PC-9 (cell line): ENCODE data around the gene CNN2. TPM values are rescaled to one million over a fixed set of nuclear protein-coding genes. Genes with fewer than 3 reads are reported as not detected.

Experiments
- BruUV-seq: library from RNA; stranded (reverse); fragments of 400-500 nt; replicated peaks from 2 replicates; lab custom pipeline; 2021; lab: Mats Ljungman, UMichigan
- CTCF ChIA-PET: fragments of 300-600 bp; sonication (Branson Sonifier 250); formaldehyde crosslinking; loops from one replicate; lab custom pipeline; 2022; ENCODE audit warnings: antibody characterized with exemption; lab: Charles Lee
- POLR2A ChIA-PET: fragments of 300-600 bp; sonication (Branson Sonifier 250); formaldehyde crosslinking; loops from one replicate; lab custom pipeline; 2022; ENCODE audit warnings: antibody characterized with exemption; ENCODE audit not compliant: unreplicated experiment; lab: Charles Lee
- DNase-seq, 2 experiments: peaks; one replicate each; pipeline versions ENCODE4 v3.0.0 to v3.0.0-alpha.2; 2015 to 2022; ENCODE audit warnings: mixed read lengths in 1 of 2
- H2AFZ ChIP-seq: fragments of 200-600 bp; sonication (generic); 2 replicates; pipeline ENCODE4 v1.8.1; 2017; ENCODE audit warnings: antibody characterized with exemption
- H3F3A ChIP-seq: fragments of 200-600 bp; sonication (generic); 2 replicates; pipeline ENCODE4 v1.8.1; 2017; ENCODE audit warnings: antibody characterized with exemption, mild to moderate bottlenecking, low read depth; ENCODE audit not compliant: insufficient read depth
- H3K27ac ChIP-seq: fragments of 200-600 bp; sonication (generic); 2 replicates; pipeline ENCODE4 v1.6.1; 2016; ENCODE audit warnings: mixed run types
- H3K27me3 ChIP-seq: fragments of 200-600 bp; sonication (generic); 2 replicates; pipeline ENCODE4 v1.6.1; 2016; ENCODE audit warnings: low read depth, mixed run types; ENCODE audit not compliant: insufficient read depth
- H3K36me3 ChIP-seq: fragments of 200-600 bp; sonication (generic); 2 replicates; pipeline ENCODE4 v1.6.1; 2016; ENCODE audit warnings: low read depth, mixed run types
- H3K4me1 ChIP-seq: fragments of 200-600 bp; sonication (generic); replicated peaks from 2 replicates; pipeline ENCODE4 v1.6.1; 2016; ENCODE audit warnings: mixed run types; ENCODE audit not compliant: insufficient read depth
- H3K4me2 ChIP-seq: fragments of 200-600 bp; sonication (generic); 2 replicates; pipeline ENCODE4 v1.6.1; 2017; ENCODE audit warnings: mixed run types
- H3K4me3 ChIP-seq: fragments of 200-600 bp; sonication (generic); 2 replicates; pipeline ENCODE4 v1.6.1; 2016; ENCODE audit warnings: mixed run types
- H3K79me2 ChIP-seq: fragments of 200-600 bp; sonication (generic); 2 replicates; pipeline ENCODE4 v1.6.1; 2017; ENCODE audit warnings: low read depth, mixed run types
- H3K9me2 ChIP-seq: fragments of 200-600 bp; sonication (generic); 2 replicates; pipeline ENCODE4 v1.8.1; 2017; ENCODE audit warnings: mild to moderate bottlenecking; ENCODE audit not compliant: insufficient read depth
- H3K9me3 ChIP-seq: fragments of 200-600 bp; sonication (generic); 2 replicates; pipeline ENCODE4 v1.8.1; 2016; ENCODE audit warnings: low read depth; ENCODE audit not compliant: insufficient read depth
- H4K20me1 ChIP-seq: fragments of 200-600 bp; sonication (generic); 2 replicates; pipeline ENCODE4 v1.8.1; 2017; ENCODE audit not compliant: insufficient read depth
- EZH2 ChIP-seq: fragments of 200-600 bp; sonication (generic); IDR thresholded peaks from 2 replicates; pipeline ENCODE4 v1.8.0; 2017; ENCODE audit warnings: antibody characterized with exemption, low read depth
- intact Hi-C: fragments of 100-400 bp; cut with micrococcal nuclease; formaldehyde crosslinking; loops from one replicate; pipeline ENCODE4 v1.10.0; 2022; ENCODE audit not compliant: unreplicated experiment
- total RNA-seq: library from RNA; stranded (reverse); gene quantifications from 2 replicates; pipeline ENCODE4 v1.2.3, GENCODE V29; 2021
- TF ChIP-seq, protein P1 (sequence below): fragments of 200-600 bp; sonication (generic); conservative IDR thresholded peaks from 2 replicates; pipeline ENCODE4 v1.6.1; 2017; ENCODE audit warnings: mixed run types, antibody characterized with exemption, mild to moderate bottlenecking, moderate library complexity

The CNN2 gene
- total RNA-seq, 1 experiment from 2014 or later, result 206 TPM

DNA sequence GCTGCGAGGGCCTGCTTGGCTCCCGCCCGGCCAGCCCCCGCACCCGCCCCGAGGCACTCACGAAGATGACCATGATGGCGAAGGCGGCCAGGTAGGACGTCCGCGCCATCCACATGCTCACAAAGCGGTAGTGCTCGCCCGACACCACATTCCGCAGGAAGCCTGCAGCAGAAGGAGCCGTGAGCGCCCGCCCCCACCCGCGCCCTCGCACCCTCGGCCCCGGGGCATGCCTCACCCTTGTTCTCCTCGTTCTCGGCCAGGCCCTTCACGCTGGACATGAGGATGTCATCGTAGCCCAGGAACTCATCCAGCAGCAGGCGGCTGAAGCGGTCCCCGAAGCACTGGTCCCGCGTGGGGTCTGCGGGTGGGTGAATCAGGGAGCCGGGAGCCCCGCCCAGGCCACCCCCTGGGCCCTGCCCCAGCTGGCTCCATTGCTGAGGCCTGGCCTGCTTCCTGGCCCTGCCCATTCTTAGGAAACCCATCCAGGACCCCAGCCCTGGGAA, 14.5 kb upstream of the CNN2 start:
- H2AFZ ChIP-seq, result no peak overlapping the region

DNA sequence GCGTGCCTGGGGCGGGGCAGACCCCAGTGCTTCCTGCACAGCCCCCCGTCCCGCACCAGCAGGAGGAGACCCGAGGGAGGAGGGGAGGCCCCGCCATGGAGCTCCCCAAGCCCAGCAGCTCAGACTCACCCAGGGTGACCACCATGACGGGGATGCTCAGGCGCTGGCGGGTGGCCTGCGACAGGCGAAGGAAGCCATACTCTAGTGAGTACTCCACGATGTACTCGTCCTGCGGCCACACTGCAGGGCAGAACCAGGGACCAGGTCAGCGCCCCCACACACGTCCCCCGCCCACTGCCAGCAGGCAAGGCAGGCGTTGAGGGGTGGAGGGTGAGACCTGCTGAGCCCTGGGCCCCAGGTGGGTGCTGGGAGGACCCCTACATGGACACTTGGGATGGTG, 14.1 kb upstream of the CNN2 start:
- Histone ChIP-seq H3K27me3 (no peaks in the 10 kb centered on the region), H2AFZ (no peak overlapping the region), H3K79me2 (peaks cover 34% of the 10 kb centered on the region), H3F3A (peaks cover 8% of the 10 kb centered on the region), H4K20me1 (peaks cover 49% of the 10 kb centered on the region), H3K36me3 (no peaks in the 10 kb centered on the region), H3K4me1 (peaks cover 12% of the 10 kb centered on the region), H3K9me3 (no peaks in the 10 kb centered on the region), H3K4me2 (no peak overlapping the region), H3K9me2 (no peaks in the 10 kb centered on the region), H3K4me3 (no peak overlapping the region), H3K27ac (no peak overlapping the region)
- TF ChIP-seq, protein P1, sequence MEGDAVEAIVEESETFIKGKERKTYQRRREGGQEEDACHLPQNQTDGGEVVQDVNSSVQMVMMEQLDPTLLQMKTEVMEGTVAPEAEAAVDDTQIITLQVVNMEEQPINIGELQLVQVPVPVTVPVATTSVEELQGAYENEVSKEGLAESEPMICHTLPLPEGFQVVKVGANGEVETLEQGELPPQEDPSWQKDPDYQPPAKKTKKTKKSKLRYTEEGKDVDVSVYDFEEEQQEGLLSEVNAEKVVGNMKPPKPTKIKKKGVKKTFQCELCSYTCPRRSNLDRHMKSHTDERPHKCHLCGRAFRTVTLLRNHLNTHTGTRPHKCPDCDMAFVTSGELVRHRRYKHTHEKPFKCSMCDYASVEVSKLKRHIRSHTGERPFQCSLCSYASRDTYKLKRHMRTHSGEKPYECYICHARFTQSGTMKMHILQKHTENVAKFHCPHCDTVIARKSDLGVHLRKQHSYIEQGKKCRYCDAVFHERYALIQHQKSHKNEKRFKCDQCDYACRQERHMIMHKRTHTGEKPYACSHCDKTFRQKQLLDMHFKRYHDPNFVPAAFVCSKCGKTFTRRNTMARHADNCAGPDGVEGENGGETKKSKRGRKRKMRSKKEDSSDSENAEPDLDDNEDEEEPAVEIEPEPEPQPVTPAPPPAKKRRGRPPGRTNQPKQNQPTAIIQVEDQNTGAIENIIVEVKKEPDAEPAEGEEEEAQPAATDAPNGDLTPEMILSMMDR, result no peak
- TF ChIP-seq EZH2, result no peak
- no peak for DNase-seq
- intact Hi-C loops, result no loop called here
- CTCF ChIA-PET, result interaction anchor here (0.5 to 0.6 kb wide), 2 partner anchors 10 to 177 kb away, joined by 7 to 11 read pairs; no protein-coding TSS in a partner anchor
- BruUV-seq, result no TSS peak
- POLR2A ChIA-PET, result no interaction called here

More for the DNA sequence above, 14.5 kb upstream of the CNN2 start:
- BruUV-seq, result no TSS peak
- no peak for DNase-seq
- TF ChIP-seq, protein P1, result no peak
- no peak for TF ChIP-seq EZH2
- intact Hi-C loops, result no loop called here
- H3K4me2 ChIP-seq, result no peak overlapping the region
- H3K9me2 ChIP-seq, result no peaks in the 10 kb centered on the region
- POLR2A ChIA-PET, result no interaction called here
- H3K27ac ChIP-seq, result no peak overlapping the region
- no peaks in the 10 kb centered on the region for H3K27me3 ChIP-seq
- no peaks in the 10 kb centered on the region for H3K36me3 ChIP-seq
- H4K20me1 ChIP-seq, result peaks cover 45% of the 10 kb centered on the region
- no peak overlapping the region for H3K4me3 ChIP-seq
- CTCF ChIA-PET, result interaction anchor here (0.6 kb wide), 1 partner anchor 176 kb away, joined by 7 read pairs; no protein-coding TSS in a partner anchor
- peaks cover 5% of the 10 kb centered on the region for H3F3A ChIP-seq
- H3K4me1 ChIP-seq, result peaks cover 8% of the 10 kb centered on the region; the same call in 1 of the 2 replicates
- peaks cover 29% of the 10 kb centered on the region for H3K79me2 ChIP-seq
- H3K9me3 ChIP-seq, result no peaks in the 10 kb centered on the region

GRCh38 chr19:1013218-1013617, 13.2 kb upstream of the CNN2 start:
- Histone ChIP-seq H4K20me1 (peaks cover 58% of the 10 kb centered on the region), H3K9me2 (no peaks in the 10 kb centered on the region), H3K27me3 (no peaks in the 10 kb centered on the region), H3K79me2 (peaks cover 43% of the 10 kb centered on the region), H3K4me1 (peaks cover 21% of the 10 kb centered on the region), H3K4me3 (no peak overlapping the region), H3K9me3 (no peaks in the 10 kb centered on the region), H3F3A (peaks cover 8% of the 10 kb centered on the region), H3K36me3 (no peaks in the 10 kb centered on the region), H3K4me2 (no peak overlapping the region), H2AFZ (no peak overlapping the region), H3K27ac (no peak overlapping the region)
- intact Hi-C loops, result no loop called here
- POLR2A ChIA-PET, result no interaction called here
- DNase-seq, result no peak
- CTCF ChIA-PET, result interaction anchor here (0.5 kb wide), 1 partner anchor 11 kb away, joined by 11 read pairs; no protein-coding TSS in a partner anchor
- no TSS peak for BruUV-seq
- TF ChIP-seq EZH2, result no peak
- TF ChIP-seq, protein P1, result no peak
